ENCODE measurements around the gene NAPB. TPM values are rescaled to one million over a fixed set of nuclear protein-coding genes. Genes with fewer than 3 reads are reported as not detected.

The NAPB gene
- total and polyA plus RNA-seq, 7 donors, result 3.9 to 22.9 (median 14.4) TPM

DNA sequence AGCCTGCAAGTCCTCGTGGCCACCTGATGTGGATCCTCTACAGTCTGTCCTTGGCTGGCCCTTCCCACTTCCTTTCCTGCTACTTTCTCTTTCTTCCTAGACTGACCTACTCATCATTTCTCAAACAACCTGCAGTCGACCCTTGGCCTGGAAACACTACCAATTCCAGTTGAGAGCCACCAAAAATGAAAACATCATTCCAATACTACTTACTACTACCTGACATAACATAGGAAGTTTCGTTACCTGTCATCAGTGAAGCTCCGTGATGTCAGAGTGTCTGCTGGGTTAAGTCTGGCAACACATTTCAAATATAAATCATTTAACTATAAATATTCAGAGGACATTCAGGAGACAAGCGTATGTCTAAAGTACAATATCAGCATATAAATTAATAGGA is 45.5 kb downstream of the NAPB start:
- Histone ChIP-seq H3K27me3 (no peaks in the 10 kb centered on the region), H3K4me3 (no peak overlapping the region), H3K4me1 (peaks cover 0 to 8% (median 0%) of the 10 kb centered on the region in 4 donors), H3K9me3 (no peaks in the 10 kb centered on the region), H3K36me3 (peaks cover 15 to 93% (median 30%) of the 10 kb centered on the region in 4 donors), H3K27ac (no peak overlapping the region)
- no peak for TF ChIP-seq POLR2A (IDR thresholded peaks at IDR 0.05)
- TF ChIP-seq POLR2AphosphoS5 (IDR thresholded peaks at IDR 0.05), result no peak
- TF ChIP-seq, protein P1, sequence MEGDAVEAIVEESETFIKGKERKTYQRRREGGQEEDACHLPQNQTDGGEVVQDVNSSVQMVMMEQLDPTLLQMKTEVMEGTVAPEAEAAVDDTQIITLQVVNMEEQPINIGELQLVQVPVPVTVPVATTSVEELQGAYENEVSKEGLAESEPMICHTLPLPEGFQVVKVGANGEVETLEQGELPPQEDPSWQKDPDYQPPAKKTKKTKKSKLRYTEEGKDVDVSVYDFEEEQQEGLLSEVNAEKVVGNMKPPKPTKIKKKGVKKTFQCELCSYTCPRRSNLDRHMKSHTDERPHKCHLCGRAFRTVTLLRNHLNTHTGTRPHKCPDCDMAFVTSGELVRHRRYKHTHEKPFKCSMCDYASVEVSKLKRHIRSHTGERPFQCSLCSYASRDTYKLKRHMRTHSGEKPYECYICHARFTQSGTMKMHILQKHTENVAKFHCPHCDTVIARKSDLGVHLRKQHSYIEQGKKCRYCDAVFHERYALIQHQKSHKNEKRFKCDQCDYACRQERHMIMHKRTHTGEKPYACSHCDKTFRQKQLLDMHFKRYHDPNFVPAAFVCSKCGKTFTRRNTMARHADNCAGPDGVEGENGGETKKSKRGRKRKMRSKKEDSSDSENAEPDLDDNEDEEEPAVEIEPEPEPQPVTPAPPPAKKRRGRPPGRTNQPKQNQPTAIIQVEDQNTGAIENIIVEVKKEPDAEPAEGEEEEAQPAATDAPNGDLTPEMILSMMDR (IDR thresholded peaks at IDR 0.05), result no peak
- no peak for TF ChIP-seq EP300 (IDR thresholded peaks at IDR 0.05)
- 87 to 90% methylated on average over 5 of the region's 5 CpGs for WGBS, 2 donors
- no peak for DNase-seq
- intact Hi-C loops (cut with DNase I), result no loop called here

DNA sequence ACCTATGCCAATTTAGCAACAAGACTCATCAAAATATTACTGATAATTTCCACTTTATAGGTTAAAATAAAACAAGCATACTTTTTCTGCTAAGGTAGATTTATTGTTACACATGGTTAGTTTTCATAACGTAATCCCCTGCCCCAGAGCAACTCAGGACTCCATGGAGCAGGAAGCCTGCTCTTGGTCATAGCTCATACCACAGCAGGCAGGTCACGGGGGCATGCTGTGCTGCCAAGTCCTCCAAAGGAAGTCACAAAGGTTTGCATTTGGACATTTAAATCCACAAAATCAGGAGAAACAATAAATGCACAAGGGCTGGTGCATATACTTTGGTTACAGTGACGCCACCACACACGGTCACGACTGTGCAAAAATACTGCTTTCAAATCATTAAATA is 46.8 kb downstream of the NAPB start:
- Histone ChIP-seq H3K4me1 (no peaks in the 10 kb centered on the region), H3K4me3 (no peak overlapping the region), H3K36me3 (peaks cover 14 to 93% (median 41%) of the 10 kb centered on the region in 4 donors), H3K27me3 (no peaks in the 10 kb centered on the region), H3K27ac (no peak overlapping the region), H3K9me3 (no peaks in the 10 kb centered on the region)
- no peak for DNase-seq
- WGBS, 2 donors, result 93 to 95% methylated on average over 5 of the region's 5 CpGs
- TF ChIP-seq EP300 (IDR thresholded peaks at IDR 0.05), result no peak
- TF ChIP-seq POLR2A (IDR thresholded peaks at IDR 0.05), result no peak
- TF ChIP-seq, protein P1 (IDR thresholded peaks at IDR 0.05), result no peak
- TF ChIP-seq POLR2AphosphoS5 (IDR thresholded peaks at IDR 0.05), result no peak
- intact Hi-C loops (cut with DNase I), result no loop called here

DNA sequence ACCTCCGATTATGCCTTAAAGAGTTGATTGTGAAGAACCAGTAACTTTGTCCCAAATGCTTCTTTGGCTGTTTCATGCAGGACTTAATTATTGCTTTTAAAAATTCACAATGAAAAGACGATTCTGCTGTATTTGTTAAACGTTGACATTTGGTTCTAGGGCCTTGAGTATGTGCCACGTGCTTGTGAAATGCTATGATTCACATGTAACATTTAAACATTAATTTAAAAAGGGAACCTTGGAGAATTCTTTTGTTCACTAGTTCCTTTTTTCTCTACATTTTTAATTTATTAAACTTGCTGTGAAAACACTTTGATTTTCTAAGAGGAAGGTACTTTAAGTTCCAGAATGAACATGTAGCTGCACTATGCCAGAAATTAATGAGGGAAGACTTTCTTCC is 49.8 kb downstream of the NAPB start:
- Histone ChIP-seq H3K4me1 (peaks cover 0 to 11% (median 9%) of the 10 kb centered on the region in 4 donors), H3K4me3 (no peak overlapping the region), H3K36me3 (peaks cover 14 to 74% (median 32%) of the 10 kb centered on the region in 4 donors), H3K27ac (no peak overlapping the region), H3K27me3 (no peaks in the 10 kb centered on the region), H3K9me3 (no peaks in the 10 kb centered on the region)
- no peak for DNase-seq
- WGBS, 2 donors, result 81 to 83% methylated on average over 4 of the region's 4 CpGs
- no peak for TF ChIP-seq POLR2A (IDR thresholded peaks at IDR 0.05)
- TF ChIP-seq EP300 (IDR thresholded peaks at IDR 0.05), result no peak
- no peak for TF ChIP-seq POLR2AphosphoS5 (IDR thresholded peaks at IDR 0.05)
- TF ChIP-seq, protein P1 (IDR thresholded peaks at IDR 0.05), result no peak
- intact Hi-C loops (cut with DNase I), result no loop called here

DNA sequence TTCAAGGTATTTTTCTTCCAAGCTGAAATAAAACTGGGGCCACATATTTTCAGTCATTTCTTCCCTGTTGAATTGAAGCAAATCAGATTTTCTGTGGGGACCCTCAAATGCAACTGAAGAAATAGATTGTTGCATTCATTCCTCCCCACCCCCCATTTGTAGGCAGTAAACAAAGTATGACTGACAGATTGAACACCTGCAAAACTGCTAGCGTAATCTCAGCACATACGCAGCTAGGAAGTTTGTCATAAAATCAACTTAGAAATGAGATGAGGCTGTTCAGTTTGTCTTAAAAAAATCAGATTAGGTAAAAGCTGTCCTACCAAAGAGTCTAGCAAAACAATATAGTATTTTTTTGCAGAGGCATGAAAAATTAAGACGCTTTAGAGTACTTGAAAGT is 50.4 kb downstream of the NAPB start:
- intact Hi-C loops (cut with DNase I), result no loop called here
- no peaks in the 10 kb centered on the region for H3K27me3 ChIP-seq
- no peaks in the 10 kb centered on the region for H3K9me3 ChIP-seq
- TF ChIP-seq, protein P1 (IDR thresholded peaks at IDR 0.05), result no peak
- no peak for TF ChIP-seq POLR2A (IDR thresholded peaks at IDR 0.05)
- no peak for TF ChIP-seq POLR2AphosphoS5 (IDR thresholded peaks at IDR 0.05)
- no peak for TF ChIP-seq EP300 (IDR thresholded peaks at IDR 0.05)
- peaks cover 0 to 17% (median 15%) of the 10 kb centered on the region in 4 donors for H3K4me1 ChIP-seq
- no peak for DNase-seq
- H3K4me3 ChIP-seq, result no peak overlapping the region
- peaks cover 14 to 70% (median 30%) of the 10 kb centered on the region in 4 donors for H3K36me3 ChIP-seq
- WGBS, 2 donors, result 93 to 94% methylated on average over 3 of the region's 3 CpGs
- H3K27ac ChIP-seq, result no peak overlapping the region

DNA sequence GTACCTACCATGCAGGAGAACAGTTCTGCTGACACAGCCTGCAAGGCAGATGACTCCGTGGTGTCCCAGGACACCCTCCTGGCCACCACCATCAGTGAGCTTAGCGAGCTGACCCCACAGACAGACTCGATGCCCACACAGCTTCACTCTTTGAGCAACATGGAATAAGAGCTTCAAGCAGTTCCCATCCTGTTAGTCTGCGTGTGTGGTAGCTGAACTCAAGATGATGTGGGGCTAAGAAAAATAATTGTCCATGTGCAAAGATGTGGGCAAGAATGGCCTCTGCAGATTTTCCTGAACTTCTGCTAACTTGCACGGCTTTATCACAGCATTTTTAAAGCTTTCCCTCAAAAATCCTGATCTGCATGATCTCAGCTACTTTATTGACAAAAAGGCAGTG is 51.0 kb downstream of the NAPB start:
- intact Hi-C loops (cut with DNase I), result no loop called here
- H3K36me3 ChIP-seq, result peaks cover 14 to 70% (median 32%) of the 10 kb centered on the region in 4 donors
- 95 to 96% methylated on average over 5 of the region's 5 CpGs for WGBS, 2 donors

More for the DNA sequence above, 51.0 kb downstream of the NAPB start:
- Histone ChIP-seq H3K27ac (no peak overlapping the region), H3K27me3 (no peaks in the 10 kb centered on the region), H3K9me3 (no peaks in the 10 kb centered on the region), H3K4me3 (no peak overlapping the region), H3K4me1 (peaks cover 0 to 23% (median 20%) of the 10 kb centered on the region in 4 donors)
- no peak for DNase-seq
- TF ChIP-seq POLR2AphosphoS5 (IDR thresholded peaks at IDR 0.05) (no peak), EP300 (IDR thresholded peaks at IDR 0.05) (no peak), POLR2A (IDR thresholded peaks at IDR 0.05) (no peak)
- TF ChIP-seq, protein P1 (IDR thresholded peaks at IDR 0.05), result no peak

Measured in sigmoid colon (tissue), 7 donors.